B cell (primary cell): ENCODE measurements around the gene MRS2. TPM values are rescaled to one million over a fixed set of nuclear protein-coding genes. Genes with fewer than 3 reads are reported as not detected.

Experiments
- ATAC-seq: fragments of 200-7000 bp; cut with Tn5 transposase; one replicate; pipeline ENCODE4 v1.10.0; 2021; ENCODE audit warnings: low read depth, mild to moderate bottlenecking, moderate number of reproducible peaks, moderate library complexity
- CTCF ChIA-PET: fragments of 350-600 bp; sonication (Branson Sonifier 250); formaldehyde crosslinking; loops from one replicate; lab custom pipeline; 2021; ENCODE audit warnings: antibody characterized with exemption, inconsistent platforms; lab: Charles Lee
- POLR2A ChIA-PET: fragments of 350-600 bp; sonication (Branson Sonifier 250); formaldehyde crosslinking; loops from one replicate; lab custom pipeline; 2021; ENCODE audit warnings: antibody characterized with exemption; lab: Charles Lee
- DNase-seq: peaks from one replicate; pipeline ENCODE4 v3.0.0; 2013
- H2AFZ ChIP-seq: 2 replicates; pipeline ENCODE4 v1.6.1; 2012; ENCODE audit warnings: mild to moderate bottlenecking, low read depth, low read length; ENCODE audit not compliant: insufficient read depth, poor library complexity, severe bottlenecking
- H3K27ac ChIP-seq, 2 donors: 1 replicate in 1 of 2; 2 replicates in 1 of 2; pipeline ENCODE4 v1.5.1; 2012 to 2013; ENCODE audit warnings: low read length in 2 of 2, mild to moderate bottlenecking in 2 of 2, moderate library complexity in 1 of 2
- H3K27me3 ChIP-seq, 4 experiments: fragments of 200-600 bp in 1 of 4; sonication (generic) in 1 of 4; replicated peaks in 1 of 4; 1 replicate in 2 of 4; 2 replicates in 2 of 4; pipeline versions ENCODE4 v1.6.1 to v1.7.0; 2013 to 2016; ENCODE audit warnings: low read length in 3 of 4, mild to moderate bottlenecking in 2 of 4, mixed read lengths in 1 of 4, moderate library complexity in 1 of 4; ENCODE audit not compliant: insufficient read depth in 4 of 4, control insufficient read depth in 3 of 4; ENCODE audit errors: control extremely low read depth in 1 of 4
- H3K36me3 ChIP-seq, 2 experiments: replicated peaks in 1 of 2; 1 replicate in 1 of 2; 2 replicates in 1 of 2; pipeline versions ENCODE4 v1.6.1 to v1.7.1; 2013; ENCODE audit warnings: low read length in 1 of 2; ENCODE audit not compliant: insufficient read depth in 2 of 2, control insufficient read depth in 1 of 2; ENCODE audit errors: control extremely low read depth in 1 of 2, extremely low read depth in 1 of 2
- H3K4me1 ChIP-seq, 2 donors: fragments of 200-600 bp in 1 of 2; sonication (generic) in 1 of 2; 1 replicate in 1 of 2; 2 replicates in 1 of 2; pipeline versions ENCODE4 v1.5.1 to v1.6.1; 2013 to 2017; ENCODE audit warnings: low read length in 2 of 2; ENCODE audit not compliant: control insufficient read depth in 2 of 2, insufficient read depth in 2 of 2
- H3K4me2 ChIP-seq: replicated peaks from 2 replicates; pipeline ENCODE3; 2012; ENCODE audit warnings: mild to moderate bottlenecking, low read depth, low read length; ENCODE audit not compliant: poor library complexity, severe bottlenecking
- H3K4me3 ChIP-seq, 5 experiments: fragments of 200-600 bp in 1 of 5; sonication (generic) in 1 of 5; 1 replicate in 3 of 5; 2 replicates in 2 of 5; pipeline versions ENCODE4 v1.5.1 to v1.7.0; 2011 to 2016; ENCODE audit warnings: low read length in 4 of 5, mild to moderate bottlenecking in 4 of 5, low read depth in 2 of 5, control low read depth in 1 of 5, moderate library complexity in 1 of 5; ENCODE audit not compliant: insufficient read depth in 1 of 5; ENCODE audit errors: control extremely low read depth in 1 of 5, extremely low read depth in 1 of 5
- H3K79me2 ChIP-seq: fragments of 200-600 bp; sonication (generic); one replicate; pipeline ENCODE4 v1.6.0; 2016; ENCODE audit warnings: low read length; ENCODE audit not compliant: control insufficient read depth, insufficient read depth
- H3K9ac ChIP-seq: fragments of 200-600 bp; sonication (generic); 2 replicates; pipeline ENCODE4 v1.6.1; 2017; ENCODE audit warnings: mild to moderate bottlenecking, low read length, moderate library complexity
- H3K9me3 ChIP-seq, 3 donors: one replicate each; pipeline versions ENCODE4 v1.6.1 to v1.7.1; 2013; ENCODE audit warnings: low read length in 2 of 3; ENCODE audit not compliant: control insufficient read depth in 2 of 3, insufficient read depth in 1 of 3; ENCODE audit errors: control extremely low read depth in 1 of 3
- H4K20me1 ChIP-seq: 2 replicates; pipeline ENCODE4 v1.6.0; 2012; ENCODE audit warnings: mild to moderate bottlenecking, low read length; ENCODE audit not compliant: insufficient read depth, control insufficient read depth, poor library complexity, severe bottlenecking
- H3K27ac Mint-ChIP-seq: one replicate; pipeline ENCODE4 v1.8.0; 2021; ENCODE audit warnings: mixed read lengths
- H3K27me3 Mint-ChIP-seq: one replicate; pipeline ENCODE4 v1.8.0; 2021; ENCODE audit warnings: mixed read lengths
- H3K4me1 Mint-ChIP-seq: one replicate; pipeline ENCODE4 v1.8.0; 2021; ENCODE audit warnings: mixed read lengths
- H3K4me3 Mint-ChIP-seq: one replicate; pipeline ENCODE4 v1.8.0; 2021; ENCODE audit warnings: mixed read lengths
- H3K9me3 Mint-ChIP-seq: one replicate; pipeline ENCODE4 v1.8.0; 2022; ENCODE audit warnings: mixed read lengths; ENCODE audit not compliant: insufficient read depth
- CTCF ChIP-seq: fragments of 200-600 bp; IDR thresholded peaks from one replicate; pipeline ENCODE4 v1.8.0; 2022; ENCODE audit warnings: antibody characterized with exemption, mild to moderate bottlenecking
- EZH2 ChIP-seq: IDR thresholded peaks from 2 replicates; pipeline ENCODE4 v1.6.1; 2012; ENCODE audit warnings: borderline replicate concordance, low read depth, mild to moderate bottlenecking, moderate library complexity, low read length; ENCODE audit not compliant: insufficient read depth, poor library complexity, severe bottlenecking
- WGBS: methylation state at CpG from one replicate; pipeline ENCODE4 v1.1.5; 2013; ENCODE audit warnings: missing lambda C conversion rate; ENCODE audit not compliant: insufficient coverage; 5-methylcytosine and 5-hydroxymethylcytosine counted together
- intact Hi-C: fragments of 100-400 bp; cut with micrococcal nuclease; formaldehyde crosslinking; loops from one replicate; pipeline ENCODE4 v1.10.0; 2022
- polyA plus RNA-seq: library from polyadenylated mRNA; depleted of rRNA; stranded (reverse); fragments of >200 nt; gene quantifications from 2 replicates; pipeline ENCODE4 v1.2.3, GENCODE V29; 2012
- total RNA-seq, 2 donors: library from RNA; stranded (reverse); fragments of 120-200 nt in 1 of 2; gene quantifications; 1 replicate in 1 of 2; 2 replicates in 1 of 2; pipeline versions ENCODE4 v1.2.3 to v1.2.4, GENCODE V29; 2013 to 2022

Gene MRS2
- total and polyA plus RNA-seq, 2 donors (not counting 1 experiment from before 2014, with no cell fraction given) = 16.0 to 25.5 TPM

DNA sequence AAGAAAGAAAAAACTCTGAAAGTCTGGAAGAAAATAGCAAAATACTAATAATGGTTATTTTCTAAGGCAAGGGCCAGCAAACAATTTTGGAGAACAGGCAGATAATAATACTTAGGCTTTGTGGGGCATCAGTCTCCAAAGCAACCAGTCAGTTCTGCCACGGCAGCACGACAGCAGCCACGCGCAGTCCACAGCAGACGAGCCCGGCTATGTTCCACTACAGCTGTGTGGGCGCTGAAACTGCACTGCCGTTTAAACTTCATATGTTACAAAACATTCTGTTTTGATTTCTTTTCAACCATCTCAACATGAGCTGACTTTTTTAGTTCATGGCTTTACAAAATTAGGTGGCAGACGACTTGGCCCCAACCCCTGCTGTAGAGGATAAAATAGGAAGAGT is 29.9 kb downstream of the MRS2 start:
- Histone ChIP-seq H3K4me1 (no peaks in the 10 kb centered on the region), H3K27ac (no peak overlapping the region), H3K27me3 (no peaks in the 10 kb centered on the region), H3K4me2 (no peak overlapping the region), H3K36me3 (peaks cover 1 to 7% of the 10 kb centered on the region in 2 experiments), H4K20me1 (no peaks in the 10 kb centered on the region), H3K9ac (no peak overlapping the region), H3K9me3 (no peaks in the 10 kb centered on the region), H2AFZ (no peak overlapping the region), H3K79me2 (no peaks in the 10 kb centered on the region), H3K4me3 (no peak overlapping the region)
- ChIA-PET CTCF (interaction anchor here (1.0 to 1.5 kb wide), 5 partner anchors 63 to 372 kb away, joined by 3 to 5 read pairs (median 4); no protein-coding TSS in a partner anchor), POLR2A (no interaction called here)
- H3K4me1 Mint-ChIP-seq = no peaks in the 10 kb centered on the region
- no peaks in the 10 kb centered on the region for H3K27me3 Mint-ChIP-seq
- 100% methylated on average over 7 of the region's 9 CpGs for WGBS
- no peak overlapping the region for H3K4me3 Mint-ChIP-seq
- TF ChIP-seq EZH2 (no peak), CTCF (no peak)
- intact Hi-C loops = loop anchor here (5.0 kb wide), 1 partner anchor 90 kb away; no protein-coding TSS in a partner anchor
- no peaks in the 10 kb centered on the region for H3K9me3 Mint-ChIP-seq
- no peak overlapping the region for H3K27ac Mint-ChIP-seq
- DNase-seq (no peak), ATAC-seq (no peak)

GRCh38 chr6:24436979-24437378 is 34.2 kb downstream of the MRS2 start:
- Mint-ChIP-seq H3K4me1 (no peaks in the 10 kb centered on the region), H3K27ac (no peak overlapping the region), H3K9me3 (no peaks in the 10 kb centered on the region), H3K4me3 (no peak overlapping the region), H3K27me3 (no peaks in the 10 kb centered on the region)
- no peak overlapping the region for H3K27ac ChIP-seq
- H3K36me3 ChIP-seq = no peaks in the 10 kb centered on the region
- H2AFZ ChIP-seq = no peak overlapping the region
- TF ChIP-seq CTCF (no peak), EZH2 (no peak)
- DNase-seq (no peak), ATAC-seq (no peak)
- no peaks in the 10 kb centered on the region for H3K27me3 ChIP-seq
- intact Hi-C loops = no loop called here
- CTCF ChIA-PET = no interaction called here
- H3K9me3 ChIP-seq = no peaks in the 10 kb centered on the region
- POLR2A ChIA-PET = no interaction called here
- H3K4me1 ChIP-seq = no peaks in the 10 kb centered on the region
- no peak overlapping the region for H3K9ac ChIP-seq
- no peaks in the 10 kb centered on the region for H4K20me1 ChIP-seq
- H3K4me3 ChIP-seq = no peak overlapping the region
- H3K79me2 ChIP-seq = no peaks in the 10 kb centered on the region
- WGBS = 95% methylated on average over 14 of the region's 14 CpGs
- no peak overlapping the region for H3K4me2 ChIP-seq
